ENCODE results near the gene MAPK4.
"Not testable (repeated sequence)": the region's sequence is repeated elsewhere in the genome, so short reads cannot be mapped to it uniquely, and the experiment has no call there.

Gene MAPK4

GRCh38 chr18:50594012-50594411 is 34.1 kb downstream of the MAPK4 start:
- no peak for TF ChIP-seq CTCF (IDR thresholded peaks at IDR 0.05; ENCODE audit: control insufficient read depth, insufficient read depth, low read depth, low read length, missing control alignments)

GRCh38 chr18:50594942-50595341 is 35.1 kb downstream of the MAPK4 start:
- no peak for TF ChIP-seq CTCF (IDR thresholded peaks at IDR 0.05; ENCODE audit: control insufficient read depth, insufficient read depth, low read depth, low read length, missing control alignments)
- DNase-seq (ENCODE audit: low read depth), result no peak
- H3K4me3 ChIP-seq (ENCODE audit: control insufficient read depth, low read depth, low read length), result no peak overlapping the region

More at GRCh38 chr18:50594012-50594411, 34.1 kb downstream of the MAPK4 start:
- no peak for DNase-seq (ENCODE audit: low read depth)
- H3K4me3 ChIP-seq (ENCODE audit: control insufficient read depth, low read depth, low read length), result no peak overlapping the region

GRCh38 chr18:50602466-50602865 is 42.6 kb downstream of the MAPK4 start:
- TF ChIP-seq CTCF (IDR thresholded peaks at IDR 0.05; ENCODE audit: control insufficient read depth, insufficient read depth, low read depth, low read length, missing control alignments), result no peak
- no peak for DNase-seq (ENCODE audit: low read depth)
- H3K4me3 ChIP-seq (ENCODE audit: control insufficient read depth, low read depth, low read length), result no peak overlapping the region

GRCh38 chr18:50606609-50607008 is 46.7 kb downstream of the MAPK4 start:
- no peak for TF ChIP-seq CTCF (IDR thresholded peaks at IDR 0.05; ENCODE audit: control insufficient read depth, insufficient read depth, low read depth, low read length, missing control alignments)
- no peak overlapping the region for H3K4me3 ChIP-seq (ENCODE audit: control insufficient read depth, low read depth, low read length)

GRCh38 chr18:50607378-50607926 is 47.6 kb downstream of the MAPK4 start:
- no peak for DNase-seq (ENCODE audit: low read depth)
- H3K4me3 ChIP-seq (ENCODE audit: control insufficient read depth, low read depth, low read length), result no peak overlapping the region

More at GRCh38 chr18:50606609-50607008, 46.7 kb downstream of the MAPK4 start:
- no peak for DNase-seq (ENCODE audit: low read depth)

GRCh38 chr18:50609171-50609570 is 49.3 kb downstream of the MAPK4 start:
- DNase-seq (ENCODE audit: low read depth); H3K4me3 ChIP-seq (ENCODE audit: control insufficient read depth, low read depth, low read length): not testable (repeated sequence)

More at GRCh38 chr18:50607378-50607926, 47.6 kb downstream of the MAPK4 start:
- TF ChIP-seq CTCF (IDR thresholded peaks at IDR 0.05; ENCODE audit: control insufficient read depth, insufficient read depth, low read depth, low read length, missing control alignments), result no peak

GRCh38 chr18:50610349-50610748 is 50.5 kb downstream of the MAPK4 start:
- TF ChIP-seq CTCF (IDR thresholded peaks at IDR 0.05; ENCODE audit: control insufficient read depth, insufficient read depth, low read depth, low read length, missing control alignments), result no peak
- H3K4me3 ChIP-seq (ENCODE audit: control insufficient read depth, low read depth, low read length), result no peak overlapping the region
- no peak for DNase-seq (ENCODE audit: low read depth)

All from AG09309 (cell line).